PC-3 (cell line): Measurements from ENCODE around the gene GPRC5C.

Source experiments
- EZH2phosphoT487 ChIP-seq: fragments of 300-600 bp; sonication (generic); IDR thresholded peaks from 2 replicates; pipeline ENCODE4 v1.6.1; 2018; ENCODE audit warnings: mild to moderate bottlenecking, antibody characterized with exemption, low read length, borderline replicate concordance
- TF ChIP-seq, protein P1 (sequence below): fragments of 300-600 bp; sonication (generic); conservative IDR thresholded peaks from 2 replicates; pipeline ENCODE4 v1.5.1; 2017; ENCODE audit warnings: antibody characterized with exemption, low read depth, mild to moderate bottlenecking, low read length

- TF ChIP-seq, protein P1, sequence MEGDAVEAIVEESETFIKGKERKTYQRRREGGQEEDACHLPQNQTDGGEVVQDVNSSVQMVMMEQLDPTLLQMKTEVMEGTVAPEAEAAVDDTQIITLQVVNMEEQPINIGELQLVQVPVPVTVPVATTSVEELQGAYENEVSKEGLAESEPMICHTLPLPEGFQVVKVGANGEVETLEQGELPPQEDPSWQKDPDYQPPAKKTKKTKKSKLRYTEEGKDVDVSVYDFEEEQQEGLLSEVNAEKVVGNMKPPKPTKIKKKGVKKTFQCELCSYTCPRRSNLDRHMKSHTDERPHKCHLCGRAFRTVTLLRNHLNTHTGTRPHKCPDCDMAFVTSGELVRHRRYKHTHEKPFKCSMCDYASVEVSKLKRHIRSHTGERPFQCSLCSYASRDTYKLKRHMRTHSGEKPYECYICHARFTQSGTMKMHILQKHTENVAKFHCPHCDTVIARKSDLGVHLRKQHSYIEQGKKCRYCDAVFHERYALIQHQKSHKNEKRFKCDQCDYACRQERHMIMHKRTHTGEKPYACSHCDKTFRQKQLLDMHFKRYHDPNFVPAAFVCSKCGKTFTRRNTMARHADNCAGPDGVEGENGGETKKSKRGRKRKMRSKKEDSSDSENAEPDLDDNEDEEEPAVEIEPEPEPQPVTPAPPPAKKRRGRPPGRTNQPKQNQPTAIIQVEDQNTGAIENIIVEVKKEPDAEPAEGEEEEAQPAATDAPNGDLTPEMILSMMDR = no peak
- TF ChIP-seq EZH2phosphoT487 = peak; percentile 91
Observed at GRCh38 chr17:74431568-74432423, at the start of gene GPRC5C.
